GM12878 (cell line): Measurements from ENCODE around the gene SLC34A1. TPM values are rescaled to one million over a fixed set of nuclear protein-coding genes. Genes with fewer than 3 reads are reported as not detected.

Source experiments
- ATF7 ChIP-seq: fragments of 450-650 bp; IDR thresholded peaks from 2 replicates; pipeline ENCODE4 v1.6.1; 2016; ENCODE audit warnings: low read depth, mild to moderate bottlenecking
- BACH1 ChIP-seq: fragments of 450-650 bp; IDR thresholded peaks from 2 replicates; pipeline ENCODE4 v1.6.1; 2017; ENCODE audit warnings: mild to moderate bottlenecking, borderline replicate concordance
- CBX3 ChIP-seq: fragments of 200-600 bp; sonication (generic); IDR thresholded peaks from 2 replicates; pipeline ENCODE4 v1.6.1; 2016; ENCODE audit warnings: low read depth, borderline replicate concordance
- CREM ChIP-seq: IDR thresholded peaks from 2 replicates; pipeline ENCODE4 v1.6.1; 2014; ENCODE audit warnings: antibody characterized with exemption, low read depth
- DPF2 ChIP-seq: fragments of 450-650 bp; IDR thresholded peaks from 2 replicates; pipeline ENCODE4 v1.6.1; 2017; ENCODE audit warnings: mild to moderate bottlenecking
- EGR1 ChIP-seq, 2 experiments: IDR thresholded peaks; 1 replicate in 1 of 2; 2 replicates in 1 of 2; pipeline ENCODE4 v1.6.1; 2011 to 2012; ENCODE audit warnings: low read depth in 2 of 2, low read length in 2 of 2, borderline replicate concordance in 1 of 2, mild to moderate bottlenecking in 1 of 2, moderate library complexity in 1 of 2
- LARP7 ChIP-seq: fragments of 450-650 bp; IDR thresholded peaks from 2 replicates; pipeline ENCODE4 v1.6.1; 2017; ENCODE audit warnings: mild to moderate bottlenecking
- MTA2 ChIP-seq: fragments of 450-650 bp; IDR thresholded peaks from 2 replicates; pipeline ENCODE4 v1.6.1; 2016; ENCODE audit warnings: low read depth, mild to moderate bottlenecking, moderate library complexity
- RAD21 ChIP-seq: IDR thresholded peaks from 2 replicates; pipeline ENCODE4 v1.6.1; 2011; ENCODE audit warnings: mild to moderate bottlenecking, low read depth, low read length, moderate library complexity; ENCODE audit not compliant: insufficient read depth
- SIN3A ChIP-seq: IDR thresholded peaks from 2 replicates; pipeline ENCODE4 v1.6.1; 2012; ENCODE audit warnings: low read depth, low read length, improper control_type of control experiment
- SIX5 ChIP-seq: IDR thresholded peaks from 2 replicates; pipeline ENCODE4 v1.6.1; 2011; ENCODE audit warnings: mild to moderate bottlenecking, low read depth, low read length, moderate library complexity; ENCODE audit not compliant: severe bottlenecking
- SP1 ChIP-seq: IDR thresholded peaks from one replicate; pipeline ENCODE4 v1.6.1; 2011; ENCODE audit warnings: low read depth, low read length
- TAF1 ChIP-seq: IDR thresholded peaks from 2 replicates; pipeline ENCODE4 v1.6.1; 2011; ENCODE audit warnings: mild to moderate bottlenecking, low read depth, low read length, borderline replicate concordance
- YY1 ChIP-seq: IDR thresholded peaks from 2 replicates; pipeline ENCODE4 v1.6.1; 2011; ENCODE audit warnings: low read depth, mild to moderate bottlenecking, low read length
- polyA plus RNA-seq, 11 experiments: library from polyadenylated mRNA; depleted of rRNA in 4 of 11; unstranded in 6 of 11; stranded (reverse) in 5 of 11; fragments of >200 nt; fragmentation: Nextera tagmentation in 4 of 11; fragmentation: Illumina TruSeq in 1 of 11; extraction: Ambion mirVana in 4 of 11; extraction: Trizol in 1 of 11; gene quantifications; 1 replicate in 1 of 11; 2 replicates in 10 of 11; pipeline versions ENCODE4 v1.2.1 to v1.2.3, GENCODE V29; 2011 to 2016; ENCODE audit warnings: inconsistent platforms in 2 of 11, missing spikeins in 2 of 11, low read depth in 1 of 11
- total RNA-seq, 4 experiments: library from RNA; depleted of rRNA in 3 of 4; stranded (reverse); fragments of >200 nt in 3 of 4; fragmentation: Illumina TruSeq in 1 of 4; extraction: Trizol in 1 of 4; gene quantifications; 2 replicates each; pipeline versions ENCODE4 v1.2.1 to v1.2.3, GENCODE V29; 2013 to 2021
- TF ChIP-seq, protein P1 (sequence below): fragments of 450-650 bp; IDR thresholded peaks from 2 replicates; pipeline ENCODE4 v1.6.1; 2017; ENCODE audit warnings: mild to moderate bottlenecking, moderate library complexity
- TF ChIP-seq, protein P2 (sequence below): fragments of 450-650 bp; IDR thresholded peaks from 2 replicates; pipeline ENCODE4 v1.6.1; 2016; ENCODE audit warnings: mild to moderate bottlenecking
- TF ChIP-seq, protein P3 (sequence below): IDR thresholded peaks from 2 replicates; pipeline ENCODE4 v1.6.1; 2011; ENCODE audit warnings: borderline replicate concordance, low read depth, mild to moderate bottlenecking, moderate library complexity, mixed read lengths, low read length; ENCODE audit not compliant: insufficient read depth; ENCODE audit errors: extremely low read length
- TF ChIP-seq, protein P4 (sequence below): IDR thresholded peaks from 2 replicates; pipeline ENCODE4 v1.6.1; 2011; ENCODE audit warnings: borderline replicate concordance, low read depth, mild to moderate bottlenecking, moderate library complexity, low read length; ENCODE audit not compliant: insufficient read depth, poor library complexity, severe bottlenecking
- TF ChIP-seq, protein P5 (sequence below): fragments of 450-650 bp; IDR thresholded peaks from 2 replicates; pipeline ENCODE4 v1.6.1; 2017; ENCODE audit warnings: mild to moderate bottlenecking

The SLC34A1 gene
- total and polyA plus RNA-seq, 10 of the 15 experiments (the other 5 are each of a cell fraction or from before 2014, with no cell fraction given), result 0.03 to 0.14 (median 0.09) TPM; not detected in 2

DNA sequence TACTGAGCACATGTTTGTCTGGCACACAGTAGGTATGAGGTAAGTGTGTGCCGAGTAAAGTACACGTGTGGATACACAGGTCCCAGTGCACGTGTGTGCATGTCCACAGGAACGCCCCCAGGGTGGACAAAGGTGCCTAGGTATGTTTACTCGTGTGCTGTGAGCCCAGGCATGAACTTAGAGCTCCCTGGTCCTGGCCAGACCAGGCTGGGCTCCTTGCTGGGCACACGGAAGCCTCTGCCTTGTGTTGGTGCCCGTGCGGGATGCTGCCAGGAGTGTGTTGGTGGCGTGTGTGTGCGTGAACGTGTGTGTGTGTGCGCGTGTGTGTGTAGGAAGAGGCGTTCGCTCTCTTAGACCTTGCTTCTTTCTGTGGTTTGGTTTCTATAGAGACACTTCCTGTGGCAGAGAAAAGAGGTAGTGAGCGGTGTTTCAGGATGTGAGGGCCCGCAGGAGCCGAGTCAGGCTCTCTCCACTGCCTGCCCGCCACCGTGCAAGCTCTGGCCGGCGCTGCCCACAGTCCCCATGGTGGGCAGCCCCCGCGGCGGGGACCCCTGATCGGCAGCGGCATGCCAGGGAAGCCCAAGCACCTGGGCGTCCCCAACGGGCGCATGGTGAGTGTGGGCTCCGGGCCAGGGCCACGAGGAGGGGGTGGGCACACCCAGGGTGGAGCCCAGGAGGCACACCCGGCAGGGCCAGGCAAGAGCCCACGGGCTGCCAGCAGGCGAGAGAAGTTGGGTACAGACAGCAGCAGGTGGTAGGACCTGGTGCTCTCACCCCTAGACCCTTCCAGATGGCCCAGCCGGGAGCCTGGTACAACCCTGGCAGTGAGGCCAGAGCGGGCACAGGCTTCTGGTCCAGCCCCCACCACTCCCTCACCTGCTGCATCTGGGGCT lies 26.5 kb upstream of the SLC34A1 start, which contains the start of gene RGS14 (continued):
- peak; percentile 19 for TF ChIP-seq SIX5
- TF ChIP-seq LARP7, result peak; percentile 67
- TF ChIP-seq SP1, result peak; percentile 75
- TF ChIP-seq, protein P1, sequence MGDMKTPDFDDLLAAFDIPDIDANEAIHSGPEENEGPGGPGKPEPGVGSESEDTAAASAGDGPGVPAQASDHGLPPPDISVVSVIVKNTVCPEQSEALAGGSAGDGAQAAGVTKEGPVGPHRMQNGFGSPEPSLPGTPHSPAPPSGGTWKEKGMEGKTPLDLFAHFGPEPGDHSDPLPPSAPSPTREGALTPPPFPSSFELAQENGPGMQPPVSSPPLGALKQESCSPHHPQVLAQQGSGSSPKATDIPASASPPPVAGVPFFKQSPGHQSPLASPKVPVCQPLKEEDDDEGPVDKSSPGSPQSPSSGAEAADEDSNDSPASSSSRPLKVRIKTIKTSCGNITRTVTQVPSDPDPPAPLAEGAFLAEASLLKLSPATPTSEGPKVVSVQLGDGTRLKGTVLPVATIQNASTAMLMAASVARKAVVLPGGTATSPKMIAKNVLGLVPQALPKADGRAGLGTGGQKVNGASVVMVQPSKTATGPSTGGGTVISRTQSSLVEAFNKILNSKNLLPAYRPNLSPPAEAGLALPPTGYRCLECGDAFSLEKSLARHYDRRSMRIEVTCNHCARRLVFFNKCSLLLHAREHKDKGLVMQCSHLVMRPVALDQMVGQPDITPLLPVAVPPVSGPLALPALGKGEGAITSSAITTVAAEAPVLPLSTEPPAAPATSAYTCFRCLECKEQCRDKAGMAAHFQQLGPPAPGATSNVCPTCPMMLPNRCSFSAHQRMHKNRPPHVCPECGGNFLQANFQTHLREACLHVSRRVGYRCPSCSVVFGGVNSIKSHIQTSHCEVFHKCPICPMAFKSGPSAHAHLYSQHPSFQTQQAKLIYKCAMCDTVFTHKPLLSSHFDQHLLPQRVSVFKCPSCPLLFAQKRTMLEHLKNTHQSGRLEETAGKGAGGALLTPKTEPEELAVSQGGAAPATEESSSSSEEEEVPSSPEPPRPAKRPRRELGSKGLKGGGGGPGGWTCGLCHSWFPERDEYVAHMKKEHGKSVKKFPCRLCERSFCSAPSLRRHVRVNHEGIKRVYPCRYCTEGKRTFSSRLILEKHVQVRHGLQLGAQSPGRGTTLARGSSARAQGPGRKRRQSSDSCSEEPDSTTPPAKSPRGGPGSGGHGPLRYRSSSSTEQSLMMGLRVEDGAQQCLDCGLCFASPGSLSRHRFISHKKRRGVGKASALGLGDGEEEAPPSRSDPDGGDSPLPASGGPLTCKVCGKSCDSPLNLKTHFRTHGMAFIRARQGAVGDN, result peak; percentile 59
- TF ChIP-seq DPF2, result peak; percentile 92
- TF ChIP-seq, protein P2, sequence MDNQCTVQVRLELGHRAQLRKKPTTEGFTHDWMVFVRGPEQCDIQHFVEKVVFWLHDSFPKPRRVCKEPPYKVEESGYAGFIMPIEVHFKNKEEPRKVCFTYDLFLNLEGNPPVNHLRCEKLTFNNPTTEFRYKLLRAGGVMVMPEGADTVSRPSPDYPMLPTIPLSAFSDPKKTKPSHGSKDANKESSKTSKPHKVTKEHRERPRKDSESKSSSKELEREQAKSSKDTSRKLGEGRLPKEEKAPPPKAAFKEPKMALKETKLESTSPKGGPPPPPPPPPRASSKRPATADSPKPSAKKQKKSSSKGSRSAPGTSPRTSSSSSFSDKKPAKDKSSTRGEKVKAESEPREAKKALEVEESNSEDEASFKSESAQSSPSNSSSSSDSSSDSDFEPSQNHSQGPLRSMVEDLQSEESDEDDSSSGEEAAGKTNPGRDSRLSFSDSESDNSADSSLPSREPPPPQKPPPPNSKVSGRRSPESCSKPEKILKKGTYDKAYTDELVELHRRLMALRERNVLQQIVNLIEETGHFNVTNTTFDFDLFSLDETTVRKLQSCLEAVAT, result peak; percentile 92
- TF ChIP-seq, protein P3, sequence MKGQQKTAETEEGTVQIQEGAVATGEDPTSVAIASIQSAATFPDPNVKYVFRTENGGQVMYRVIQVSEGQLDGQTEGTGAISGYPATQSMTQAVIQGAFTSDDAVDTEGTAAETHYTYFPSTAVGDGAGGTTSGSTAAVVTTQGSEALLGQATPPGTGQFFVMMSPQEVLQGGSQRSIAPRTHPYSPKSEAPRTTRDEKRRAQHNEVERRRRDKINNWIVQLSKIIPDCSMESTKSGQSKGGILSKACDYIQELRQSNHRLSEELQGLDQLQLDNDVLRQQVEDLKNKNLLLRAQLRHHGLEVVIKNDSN, result no peak
- TF ChIP-seq TAF1, result peak; percentile 58; the same call in 1 of the 2 replicates
- TF ChIP-seq CREM, result peak; percentile 86
- TF ChIP-seq BACH1, result peak; percentile 18; the same call in 1 of the 2 replicates
- TF ChIP-seq ATF7, result peak; percentile 78
- TF ChIP-seq YY1, result peak; percentile 50; the same call in 1 of the 2 replicates
- TF ChIP-seq EGR1 (IDR thresholded peaks at IDR 0.05; ENCODE audit: borderline replicate concordance in 1 of 2, low read depth in 2 of 2, low read length in 2 of 2), result peak in 1 of 2 experiments; percentile 26; a peak in 1 of 3 replicates
- TF ChIP-seq MTA2, result peak; percentile 70
- TF ChIP-seq, protein P4, sequence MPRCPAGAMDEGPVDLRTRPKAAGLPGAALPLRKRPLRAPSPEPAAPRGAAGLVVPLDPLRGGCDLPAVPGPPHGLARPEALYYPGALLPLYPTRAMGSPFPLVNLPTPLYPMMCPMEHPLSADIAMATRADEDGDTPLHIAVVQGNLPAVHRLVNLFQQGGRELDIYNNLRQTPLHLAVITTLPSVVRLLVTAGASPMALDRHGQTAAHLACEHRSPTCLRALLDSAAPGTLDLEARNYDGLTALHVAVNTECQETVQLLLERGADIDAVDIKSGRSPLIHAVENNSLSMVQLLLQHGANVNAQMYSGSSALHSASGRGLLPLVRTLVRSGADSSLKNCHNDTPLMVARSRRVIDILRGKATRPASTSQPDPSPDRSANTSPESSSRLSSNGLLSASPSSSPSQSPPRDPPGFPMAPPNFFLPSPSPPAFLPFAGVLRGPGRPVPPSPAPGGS, result no peak
- TF ChIP-seq, protein P5, sequence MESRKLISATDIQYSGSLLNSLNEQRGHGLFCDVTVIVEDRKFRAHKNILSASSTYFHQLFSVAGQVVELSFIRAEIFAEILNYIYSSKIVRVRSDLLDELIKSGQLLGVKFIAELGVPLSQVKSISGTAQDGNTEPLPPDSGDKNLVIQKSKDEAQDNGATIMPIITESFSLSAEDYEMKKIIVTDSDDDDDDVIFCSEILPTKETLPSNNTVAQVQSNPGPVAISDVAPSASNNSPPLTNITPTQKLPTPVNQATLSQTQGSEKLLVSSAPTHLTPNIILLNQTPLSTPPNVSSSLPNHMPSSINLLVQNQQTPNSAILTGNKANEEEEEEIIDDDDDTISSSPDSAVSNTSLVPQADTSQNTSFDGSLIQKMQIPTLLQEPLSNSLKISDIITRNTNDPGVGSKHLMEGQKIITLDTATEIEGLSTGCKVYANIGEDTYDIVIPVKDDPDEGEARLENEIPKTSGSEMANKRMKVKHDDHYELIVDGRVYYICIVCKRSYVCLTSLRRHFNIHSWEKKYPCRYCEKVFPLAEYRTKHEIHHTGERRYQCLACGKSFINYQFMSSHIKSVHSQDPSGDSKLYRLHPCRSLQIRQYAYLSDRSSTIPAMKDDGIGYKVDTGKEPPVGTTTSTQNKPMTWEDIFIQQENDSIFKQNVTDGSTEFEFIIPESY, result no peak
- TF ChIP-seq CBX3, result no peak
- no peak for TF ChIP-seq RAD21
- TF ChIP-seq SIN3A, result peak; percentile 91
